GM12865 (cell line): ENCODE data around the gene CHST12.
"Not testable (repeated sequence)": the region's sequence is repeated elsewhere in the genome, so short reads cannot be mapped to it uniquely, and the experiment has no call there.

Experiments used
- DNase-seq: peaks from one replicate; pipeline ENCODE4 v3.0.0; 2010; ENCODE audit warnings: low read depth
- H3K4me3 ChIP-seq: 2 replicates; pipeline ENCODE4 v1.5.1; 2011; ENCODE audit warnings: mild to moderate bottlenecking, low read depth, low read length, control low read depth
- CTCF ChIP-seq: IDR thresholded peaks from 2 replicates; pipeline ENCODE4 v1.5.1; 2011; ENCODE audit warnings: low read length, control low read depth, low read depth, inconsistent platforms; ENCODE audit not compliant: insufficient read depth; ENCODE audit errors: missing control alignments

The CHST12 gene

DNA sequence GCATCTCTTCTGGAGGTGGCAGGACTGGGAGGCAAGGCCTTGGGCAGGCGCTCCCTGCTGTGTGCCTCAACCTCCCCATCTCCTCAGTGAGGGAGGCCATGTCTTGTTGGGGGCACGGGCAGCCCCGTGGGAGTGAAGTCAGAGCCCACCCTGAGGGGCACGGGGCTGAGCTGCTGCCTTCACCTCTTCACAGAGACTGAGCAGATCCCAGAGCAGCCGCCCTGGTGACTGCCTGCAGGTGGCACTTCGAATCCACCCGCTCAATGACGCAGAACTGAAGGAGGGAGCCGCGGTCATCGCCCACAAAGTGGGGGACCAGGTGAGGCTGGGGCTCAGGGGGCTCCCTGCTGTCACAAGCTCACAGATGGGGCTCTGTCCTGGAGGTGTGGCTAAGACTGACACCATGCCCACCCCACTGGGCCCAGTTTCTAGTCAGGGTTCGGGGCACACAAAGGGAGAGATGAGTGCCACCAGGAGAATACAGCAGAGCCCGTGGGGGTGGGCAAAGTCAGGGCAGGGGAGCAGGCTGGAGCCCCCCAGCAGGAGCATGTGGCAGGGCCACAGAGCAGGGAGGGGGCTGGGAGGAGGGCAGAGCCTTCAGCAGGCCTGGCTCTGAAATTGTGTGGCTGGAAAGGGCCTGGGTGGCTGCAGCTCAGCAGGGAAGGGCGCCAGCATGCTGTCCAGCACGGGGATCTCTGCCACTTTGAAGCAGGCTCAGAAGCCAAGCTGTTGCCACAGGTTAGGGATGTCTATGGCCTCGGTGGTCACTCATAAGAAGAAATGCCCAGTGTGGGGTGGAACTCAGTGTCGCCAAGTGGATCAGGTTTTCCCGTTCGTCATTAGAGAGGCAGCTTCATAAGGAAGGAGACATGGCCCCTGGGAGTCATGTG is 18.8 kb upstream of the CHST12 start:
- no peak overlapping the region for H3K4me3 ChIP-seq
- no peak for DNase-seq
- no peak for TF ChIP-seq CTCF

- not testable (repeated sequence) for H3K4me3 ChIP-seq
Measured at GRCh38 chr7:2386122-2386521, 17.3 kb upstream of the CHST12 start.

GRCh38 chr7:2386964-2387669 is 16.3 kb upstream of the CHST12 start:
- no peak overlapping the region for H3K4me3 ChIP-seq
- no peak for TF ChIP-seq CTCF
- no peak for DNase-seq

More at GRCh38 chr7:2386122-2386521, 17.3 kb upstream of the CHST12 start:
- DNase-seq, result not testable (repeated sequence)

DNA sequence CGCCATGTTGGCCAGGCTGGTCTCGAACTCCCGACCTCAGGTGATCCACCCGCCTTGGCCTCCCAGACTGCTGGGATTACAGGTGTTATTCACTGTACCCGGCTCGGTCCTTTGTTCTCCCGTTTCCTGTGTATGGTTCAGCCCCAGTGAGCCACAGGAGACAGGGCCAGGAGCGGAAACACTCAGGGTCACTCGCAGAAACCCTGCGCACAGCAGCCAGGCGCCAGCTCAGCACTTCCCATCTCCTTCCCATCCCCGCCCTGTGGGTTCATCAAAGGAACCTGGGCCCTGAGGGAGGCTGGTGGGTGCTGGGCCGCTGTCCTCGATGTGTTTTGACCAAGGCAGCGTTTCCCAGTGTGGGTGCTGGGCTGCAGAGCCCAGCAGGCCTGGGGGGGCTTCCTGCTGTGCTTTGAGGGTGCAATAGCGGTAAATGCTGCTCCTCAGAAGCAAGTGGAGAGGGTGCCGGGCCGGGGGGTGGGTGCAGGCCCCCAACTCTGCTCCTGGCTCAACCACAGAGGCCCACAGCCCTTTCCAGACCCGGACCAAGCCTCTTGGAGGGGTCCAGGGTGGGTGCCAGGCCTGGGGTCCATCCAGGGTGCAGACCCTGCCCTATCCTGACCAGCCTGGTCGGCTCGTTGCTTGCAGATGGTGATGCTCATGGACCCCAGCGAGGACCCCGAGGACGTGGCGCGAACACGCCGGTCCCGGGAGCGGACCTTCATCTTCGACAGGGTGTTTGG is 15.3 kb upstream of the CHST12 start:
- no peak for TF ChIP-seq CTCF
- no peak for DNase-seq
- no peak overlapping the region for H3K4me3 ChIP-seq

- H3K4me3 ChIP-seq, result no peak overlapping the region
- DNase-seq, result no peak
- TF ChIP-seq CTCF, result no peak
Measured at GRCh38 chr7:2388637-2388954, 14.8 kb upstream of the CHST12 start.

GRCh38 chr7:2390020-2390816 is 13.2 kb upstream of the CHST12 start:
- not testable (repeated sequence) for H3K4me3 ChIP-seq, DNase-seq

DNA sequence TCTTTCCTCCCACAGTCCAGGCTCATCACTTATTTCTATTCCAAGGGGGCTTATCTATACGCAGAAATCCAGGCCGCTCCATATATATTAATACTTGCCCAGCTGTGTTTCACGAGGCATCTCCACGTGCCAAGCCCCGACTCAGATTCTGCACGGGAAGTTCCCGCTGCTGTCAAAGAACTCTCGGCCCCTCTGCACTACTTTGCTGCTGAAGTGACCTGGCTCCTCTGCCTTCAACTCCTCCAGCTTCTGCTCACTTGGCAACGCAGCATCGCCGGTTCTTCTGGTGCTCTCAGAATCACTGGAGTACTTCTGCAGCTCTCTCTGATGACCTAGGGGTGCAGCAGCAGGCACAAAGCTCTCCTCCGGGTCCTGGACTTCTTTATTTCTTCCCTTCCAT is 9.7 kb upstream of the CHST12 start:
- DNase-seq, result no peak
- TF ChIP-seq CTCF, result no peak
- H3K4me3 ChIP-seq, result no peak overlapping the region
